ENCODE measurements around the gene RAB34. TPM values are rescaled to one million over a fixed set of nuclear protein-coding genes. Genes with fewer than 3 reads are reported as not detected.

The RAB34 gene
- polyA plus RNA-seq, 2 of the 4 experiments (the other 2 are of a cell fraction), result 211 to 288 TPM

- TF ChIP-seq, protein P1, sequence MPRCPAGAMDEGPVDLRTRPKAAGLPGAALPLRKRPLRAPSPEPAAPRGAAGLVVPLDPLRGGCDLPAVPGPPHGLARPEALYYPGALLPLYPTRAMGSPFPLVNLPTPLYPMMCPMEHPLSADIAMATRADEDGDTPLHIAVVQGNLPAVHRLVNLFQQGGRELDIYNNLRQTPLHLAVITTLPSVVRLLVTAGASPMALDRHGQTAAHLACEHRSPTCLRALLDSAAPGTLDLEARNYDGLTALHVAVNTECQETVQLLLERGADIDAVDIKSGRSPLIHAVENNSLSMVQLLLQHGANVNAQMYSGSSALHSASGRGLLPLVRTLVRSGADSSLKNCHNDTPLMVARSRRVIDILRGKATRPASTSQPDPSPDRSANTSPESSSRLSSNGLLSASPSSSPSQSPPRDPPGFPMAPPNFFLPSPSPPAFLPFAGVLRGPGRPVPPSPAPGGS (IDR thresholded peaks at IDR 0.05), result peak; percentile 34; the same call in 1 of the 3 replicates
- TF ChIP-seq, protein P2, sequence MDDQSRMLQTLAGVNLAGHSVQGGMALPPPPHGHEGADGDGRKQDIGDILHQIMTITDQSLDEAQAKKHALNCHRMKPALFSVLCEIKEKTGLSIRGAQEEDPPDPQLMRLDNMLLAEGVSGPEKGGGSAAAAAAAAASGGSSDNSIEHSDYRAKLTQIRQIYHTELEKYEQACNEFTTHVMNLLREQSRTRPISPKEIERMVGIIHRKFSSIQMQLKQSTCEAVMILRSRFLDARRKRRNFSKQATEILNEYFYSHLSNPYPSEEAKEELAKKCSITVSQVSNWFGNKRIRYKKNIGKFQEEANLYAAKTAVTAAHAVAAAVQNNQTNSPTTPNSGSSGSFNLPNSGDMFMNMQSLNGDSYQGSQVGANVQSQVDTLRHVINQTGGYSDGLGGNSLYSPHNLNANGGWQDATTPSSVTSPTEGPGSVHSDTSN (IDR thresholded peaks at IDR 0.05), result 0 out of 2 replicates have a peak, but pooled peaks have one; percentile 9
- TF ChIP-seq HEYL (CRISPR knock-in tag; IDR thresholded peaks at IDR 0.05), result no peak
- TF ChIP-seq CHD4 (IDR thresholded peaks at IDR 0.05; ENCODE audit: borderline replicate concordance), result no peak
- no peak for TF ChIP-seq RCOR1 (IDR thresholded peaks at IDR 0.05; ENCODE audit: low read depth, low read length)
- no peak for TF ChIP-seq NPAS2 (CRISPR knock-in tag; IDR thresholded peaks at IDR 0.05; ENCODE audit: borderline replicate concordance)
Observed at GRCh38 chr17:28750178-28751047, 32.7 kb upstream of the RAB34 start (continued).

DNA sequence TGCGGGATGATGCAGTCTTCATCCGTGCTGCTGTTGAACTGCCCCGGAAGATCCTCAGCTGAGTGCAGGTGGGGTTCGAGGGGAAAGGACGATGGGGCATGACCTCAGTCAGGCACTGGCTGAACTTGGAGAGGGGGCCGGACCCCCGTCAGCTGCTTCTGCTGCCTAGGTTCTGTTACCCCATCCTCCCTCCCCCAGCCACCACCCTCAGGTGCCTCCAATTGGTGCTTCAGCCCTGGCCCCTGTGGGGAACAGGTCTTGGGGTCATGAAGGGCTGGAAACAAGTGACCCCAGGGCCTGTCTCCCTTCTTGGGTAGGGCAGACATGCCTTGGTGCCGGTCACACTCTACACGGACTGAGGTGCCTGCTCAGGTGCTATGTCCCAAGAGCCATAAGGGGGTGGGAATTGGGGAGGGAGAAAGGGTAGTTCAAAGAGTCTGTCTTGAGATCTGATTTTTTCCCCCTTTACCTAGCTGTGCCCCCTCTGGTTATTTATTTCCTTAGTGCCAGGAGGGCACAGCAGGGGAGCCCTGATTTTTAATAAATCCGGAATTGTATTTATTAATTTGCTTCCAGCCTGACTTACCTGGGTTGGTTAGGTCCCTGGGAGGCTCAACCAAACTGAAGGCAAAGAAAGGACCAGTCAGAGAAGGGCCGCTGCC is 32.0 kb upstream of the RAB34 start:
- 56% methylated on average over 11 of the region's 11 CpGs for WGBS (ENCODE audit: missing lambda C conversion rate)
- H3K4me3 ChIP-seq, result no peak overlapping the region
- peak overlapping the region; percentile 10 to 15; a peak in 3 of 6 replicates for H3K27ac ChIP-seq
- H3K4me1 ChIP-seq, result peaks cover 51% of the 10 kb centered on the region
- FAIRE-seq, result no peak
- ATAC-seq, result peak in 1 of 2 experiments; percentile 0; a peak in 3 of 6 replicates
- TF ChIP-seq TP53 (CRISPR knock-in tag; IDR thresholded peaks at IDR 0.05) (peak; percentile 76; the same call in 1 of the 2 replicates), HEYL (CRISPR knock-in tag; IDR thresholded peaks at IDR 0.05) (no peak), REST (IDR thresholded peaks at IDR 0.05) (peak; percentile 9; the same call in 1 of the 2 replicates), RAD21 (conservative IDR thresholded peaks at IDR 0.05 in 1 of 2, IDR thresholded peaks at IDR 0.05 in 1 of 2) (no peak), MAFK (IDR thresholded peaks at IDR 0.05; ENCODE audit: partially characterized antibody) (no peak), SMC3 (IDR thresholded peaks at IDR 0.05) (no peak)
- ChIA-PET CTCF (interaction anchor here (0.6 to 22.6 kb wide), 47 partner anchors 9 to 209 kb away, joined by 3 to 977 read pairs (median 5); partner anchors contain the start of genes DHRS13, FLOT2, NEK8 and PROCA1), POLR2A (interaction anchor here (0.6 to 12.2 kb wide), 6 partner anchors 23 to 201 kb away, joined by 3 to 369 read pairs (median 4); partner anchors contain the start of genes NEK8, RPL23A and TLCD1)
- DNase-seq (ENCODE audit: low read depth in 1 of 2, low spot score in 1 of 2), result no peak
- H3K9me3 ChIP-seq, result no peaks in the 10 kb centered on the region
- H3K4me2 ChIP-seq, result peak overlapping the region; percentile 28; the same call in 2 of the 3 replicates

GRCh38 chr17:28748852-28749515 is 31.3 kb upstream of the RAB34 start:
- Histone ChIP-seq H3K4me1 (peaks cover 51% of the 10 kb centered on the region), H3K4me3 (no peak overlapping the region), H3K9me3 (no peaks in the 10 kb centered on the region), H3K27ac (peak overlapping the region in 1 of 2 experiments; percentile 99; a peak in 3 of 6 replicates), H3K4me2 (no peak overlapping the region)
- ATAC-seq (no peak), FAIRE-seq (no peak), DNase-seq (ENCODE audit: low read depth in 1 of 2, low spot score in 1 of 2) (peak in 1 of 2 experiments; percentile 41)
- POLR2A ChIA-PET, result interaction anchor here (1.4 to 12.2 kb wide), 2 partner anchors 22 to 29 kb away, joined by 3 to 369 read pairs; partner anchors contain the start of genes NEK8, RPL23A and TLCD1
- 85% methylated on average over 18 of the region's 18 CpGs for WGBS (ENCODE audit: missing lambda C conversion rate)
- CTCF ChIA-PET, result interaction anchor here (0.7 to 22.6 kb wide), 21 partner anchors 8 to 210 kb away, joined by 3 to 977 read pairs (median 7); partner anchors contain the start of genes DHRS13, FLOT2, NEK8 and RPL23A
- TF ChIP-seq JUNB (IDR thresholded peaks at IDR 0.05) (no peak), JUN (IDR thresholded peaks at IDR 0.05) (no peak), MAZ (IDR thresholded peaks at IDR 0.05; ENCODE audit: borderline replicate concordance, low read depth, low read length) (no peak), POLR2A (IDR thresholded peaks at IDR 0.05; ENCODE audit: low read length) (no peak), RAD21 (conservative IDR thresholded peaks at IDR 0.05 in 1 of 2, IDR thresholded peaks at IDR 0.05 in 1 of 2) (no peak), EHMT2 (IDR thresholded peaks at IDR 0.05; ENCODE audit: low read depth) (no peak)
- TF ChIP-seq, protein P3, sequence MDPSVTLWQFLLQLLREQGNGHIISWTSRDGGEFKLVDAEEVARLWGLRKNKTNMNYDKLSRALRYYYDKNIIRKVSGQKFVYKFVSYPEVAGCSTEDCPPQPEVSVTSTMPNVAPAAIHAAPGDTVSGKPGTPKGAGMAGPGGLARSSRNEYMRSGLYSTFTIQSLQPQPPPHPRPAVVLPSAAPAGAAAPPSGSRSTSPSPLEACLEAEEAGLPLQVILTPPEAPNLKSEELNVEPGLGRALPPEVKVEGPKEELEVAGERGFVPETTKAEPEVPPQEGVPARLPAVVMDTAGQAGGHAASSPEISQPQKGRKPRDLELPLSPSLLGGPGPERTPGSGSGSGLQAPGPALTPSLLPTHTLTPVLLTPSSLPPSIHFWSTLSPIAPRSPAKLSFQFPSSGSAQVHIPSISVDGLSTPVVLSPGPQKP (IDR thresholded peaks at IDR 0.05; ENCODE audit: low read depth, low read length), result no peak
- TF ChIP-seq, protein P4, sequence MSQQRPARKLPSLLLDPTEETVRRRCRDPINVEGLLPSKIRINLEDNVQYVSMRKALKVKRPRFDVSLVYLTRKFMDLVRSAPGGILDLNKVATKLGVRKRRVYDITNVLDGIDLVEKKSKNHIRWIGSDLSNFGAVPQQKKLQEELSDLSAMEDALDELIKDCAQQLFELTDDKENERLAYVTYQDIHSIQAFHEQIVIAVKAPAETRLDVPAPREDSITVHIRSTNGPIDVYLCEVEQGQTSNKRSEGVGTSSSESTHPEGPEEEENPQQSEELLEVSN (IDR thresholded peaks at IDR 0.05; ENCODE audit: borderline replicate concordance, low read depth), result no peak

Data from A549 (cell line).